GM19025 (cell line): ENCODE measurements around the gene GRIN1.

Source experiments
- ATAC-seq: cut with Tn5 transposase; IDR thresholded peaks from one replicate; pipeline ENCODE4 v1.9.1; 2021; ENCODE audit warnings: mild to moderate bottlenecking, low read depth, moderate library complexity; ENCODE audit not compliant: unreplicated experiment

The GRIN1 gene

DNA sequence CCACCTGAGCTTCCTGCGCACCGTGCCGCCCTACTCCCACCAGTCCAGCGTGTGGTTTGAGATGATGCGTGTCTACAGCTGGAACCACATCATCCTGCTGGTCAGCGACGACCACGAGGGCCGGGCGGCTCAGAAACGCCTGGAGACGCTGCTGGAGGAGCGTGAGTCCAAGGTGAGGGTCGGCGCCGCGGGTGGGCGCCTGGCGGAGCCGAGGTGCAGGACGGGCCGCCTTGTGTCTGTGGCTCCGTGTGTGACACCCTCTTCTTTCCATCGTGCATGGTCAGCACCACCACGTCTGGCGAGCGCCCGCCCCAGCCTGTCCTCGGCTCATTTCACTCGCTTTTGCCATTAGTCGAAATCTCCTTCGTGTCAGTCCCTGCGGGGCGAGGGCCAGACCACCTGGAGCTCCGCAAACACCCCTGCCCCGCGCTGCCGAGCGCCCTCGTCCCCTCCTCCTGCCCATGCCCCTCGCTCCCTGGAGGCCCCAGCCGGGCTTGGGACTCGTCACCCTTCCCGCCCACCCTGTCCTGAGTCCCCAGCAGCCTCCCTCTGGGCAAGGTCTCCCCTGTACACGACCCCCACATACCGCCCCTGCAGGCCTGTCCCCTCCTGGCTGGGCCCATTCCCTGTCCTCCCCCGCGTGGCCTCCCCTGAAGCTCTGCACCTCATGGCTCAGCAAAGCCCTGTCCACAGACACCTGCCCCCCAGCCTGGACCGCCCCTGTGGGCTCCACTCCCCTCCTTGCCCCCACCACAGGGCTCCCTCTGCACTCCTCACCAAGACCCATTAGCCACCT is 7.0 kb downstream of the GRIN1 start:
- no peak for ATAC-seq

DNA sequence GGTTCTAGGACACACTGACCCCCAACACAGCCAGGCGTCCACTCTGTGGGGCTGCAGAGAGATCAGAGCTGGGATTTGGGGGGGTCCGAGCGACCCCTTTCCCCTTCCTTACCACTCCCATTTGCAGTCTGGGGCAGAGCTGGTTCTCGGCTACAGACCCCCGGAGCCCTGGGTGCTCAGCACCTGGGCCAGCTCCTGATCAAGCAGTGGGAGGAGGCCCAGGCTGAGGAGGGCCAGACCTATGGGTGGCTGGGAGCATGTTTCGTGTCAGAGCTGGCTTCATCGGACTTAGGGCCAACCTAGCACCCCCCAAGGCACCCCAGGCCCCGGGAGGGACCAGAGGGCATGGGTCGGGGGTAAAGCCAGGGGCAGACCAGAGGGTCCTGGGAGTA is 7.6 kb downstream of the GRIN1 start:
- ATAC-seq: no peak

DNA sequence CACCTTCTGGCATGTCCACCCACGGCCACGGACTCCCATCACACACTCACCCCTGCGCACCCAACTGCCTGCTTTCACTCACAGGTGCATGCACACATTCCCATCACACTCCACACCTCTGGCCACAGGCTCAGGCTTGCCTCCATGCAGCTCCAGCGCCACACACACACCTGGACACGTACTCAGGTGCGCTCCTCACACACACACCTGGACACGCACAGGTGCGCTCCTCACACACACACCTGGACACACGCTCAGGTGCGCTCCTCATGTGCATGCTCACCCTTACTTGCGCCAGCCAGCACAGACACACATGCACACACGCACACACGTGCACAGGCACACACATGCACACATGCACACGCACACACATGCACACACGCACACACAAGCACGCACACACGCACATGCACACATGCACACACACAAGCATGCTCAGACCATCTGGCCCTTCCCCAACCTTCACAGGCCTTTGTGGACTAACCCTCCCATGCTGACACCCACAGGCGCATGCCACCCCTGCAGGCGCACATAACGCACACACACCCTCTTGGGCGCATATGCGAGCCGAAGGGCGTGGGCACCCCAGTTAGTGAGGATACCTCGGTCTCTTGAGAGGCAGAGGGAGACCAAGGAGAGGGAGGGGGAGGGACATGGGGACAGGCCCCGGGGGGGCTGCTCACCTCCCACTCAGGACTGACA is 8.3 kb downstream of the GRIN1 start:
- ATAC-seq: no peak

DNA sequence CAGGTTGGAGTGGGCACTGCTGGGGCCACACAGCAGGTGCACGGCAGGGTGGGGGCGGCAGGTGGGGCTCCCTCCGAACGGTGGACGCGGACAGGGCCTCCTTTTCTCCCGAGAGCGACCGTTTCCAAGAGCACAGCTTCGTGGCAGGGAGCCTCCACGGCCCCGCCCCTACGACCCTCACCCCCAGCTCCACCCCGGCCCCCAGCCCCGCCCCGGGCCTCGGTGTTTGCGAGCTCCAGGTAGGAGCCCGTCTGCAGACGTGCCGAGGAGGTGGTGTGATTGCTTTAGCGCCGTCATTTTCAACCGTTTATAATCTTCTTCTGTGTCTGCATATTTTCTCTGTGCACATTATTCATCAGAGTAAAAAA is 8.8 kb downstream of the GRIN1 start:
- no peak for ATAC-seq

DNA sequence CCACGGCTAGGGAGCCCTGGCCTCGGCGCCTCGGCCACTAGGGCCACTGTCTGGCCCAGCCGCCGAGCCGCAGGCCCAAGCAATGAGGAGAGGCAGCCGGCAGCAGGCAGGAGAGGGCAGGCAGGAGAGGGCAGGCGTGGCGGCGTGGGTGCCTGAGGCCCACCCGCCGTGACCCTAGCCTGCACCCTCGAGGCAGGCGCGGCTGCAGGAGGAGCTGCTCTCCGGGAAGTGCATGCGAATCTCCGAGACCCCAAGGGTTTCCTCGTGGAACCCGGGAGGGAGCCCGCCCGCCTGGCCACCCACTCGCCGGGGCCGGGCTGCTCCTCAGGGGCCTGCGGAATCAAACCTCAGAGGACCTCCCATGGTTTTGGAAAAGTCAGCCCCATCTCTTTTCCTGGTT is 9.3 kb downstream of the GRIN1 start:
- ATAC-seq: no peak

DNA sequence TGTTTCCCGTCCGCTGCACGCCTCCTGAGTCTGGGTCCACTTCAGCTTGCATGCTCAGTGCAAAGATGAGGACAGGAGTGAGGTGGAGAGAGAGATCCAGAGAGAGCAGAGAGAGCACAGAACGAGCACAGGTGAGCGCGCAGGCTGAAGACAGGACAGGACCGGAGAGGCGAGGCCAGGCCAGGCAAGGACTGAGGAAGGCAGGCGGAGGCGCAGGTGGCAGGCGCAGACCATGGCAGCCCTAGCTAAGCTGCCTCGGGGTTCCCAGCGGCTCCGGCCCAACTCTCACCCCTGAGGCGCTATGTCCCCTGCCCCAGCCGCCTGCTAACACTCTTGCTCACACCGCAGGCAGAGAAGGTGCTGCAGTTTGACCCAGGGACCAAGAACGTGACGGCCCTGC is 9.7 kb downstream of the GRIN1 start:
- no peak for ATAC-seq

DNA sequence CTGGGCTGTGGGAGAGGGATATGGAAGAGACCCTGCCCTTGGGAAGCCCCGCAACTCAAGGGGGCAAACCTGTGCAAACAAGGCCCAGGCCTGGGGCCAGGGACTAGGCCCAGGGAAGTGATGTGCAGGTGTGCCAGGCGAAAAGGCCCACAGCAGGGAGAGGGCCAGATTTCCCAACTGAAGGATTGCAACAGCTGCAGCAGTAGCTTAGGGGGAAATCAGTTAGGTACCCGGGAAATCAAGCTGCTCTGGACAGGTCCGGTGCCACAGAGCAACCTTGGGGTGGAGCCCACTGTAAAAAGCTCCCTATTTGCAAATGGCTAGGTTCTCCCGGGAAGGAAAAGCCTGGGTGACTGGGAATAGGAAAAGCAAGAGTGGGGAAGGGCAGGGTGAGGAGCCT is 10.4 kb downstream of the GRIN1 start:
- no peak for ATAC-seq

DNA sequence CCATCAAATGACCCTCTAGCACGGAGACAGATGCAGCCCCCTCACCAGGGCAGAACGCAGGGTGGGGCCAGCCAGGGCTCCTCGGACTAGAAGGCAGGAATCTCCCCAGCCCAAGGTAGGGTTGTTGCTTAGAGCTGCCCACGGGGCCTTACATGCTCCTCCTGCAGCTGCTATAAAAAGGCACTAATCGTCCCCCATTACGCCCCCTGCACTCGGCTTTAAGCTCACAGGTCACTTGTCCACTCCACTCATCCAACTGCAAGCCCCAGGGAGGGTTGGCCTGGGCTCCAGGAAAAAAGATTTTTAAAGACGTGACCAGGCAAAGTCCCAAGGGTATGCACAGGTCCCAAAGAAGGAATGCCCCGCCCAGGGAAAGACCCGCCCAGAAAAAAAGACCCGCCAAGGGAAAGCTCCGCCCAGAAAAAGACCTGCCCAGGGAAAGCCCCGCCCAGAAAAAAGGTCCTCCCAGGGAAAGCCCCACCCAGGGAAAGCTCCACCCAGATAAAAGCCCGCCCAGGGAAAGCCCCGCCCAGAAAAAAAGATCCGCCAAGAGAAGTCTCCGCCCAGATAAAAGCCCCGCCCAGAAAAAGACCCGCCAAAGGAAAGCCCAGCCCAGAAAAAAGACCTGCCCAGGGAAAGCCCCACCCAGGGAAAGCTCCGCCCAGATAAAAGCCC is 11.1 kb downstream of the GRIN1 start:
- ATAC-seq: no peak

DNA sequence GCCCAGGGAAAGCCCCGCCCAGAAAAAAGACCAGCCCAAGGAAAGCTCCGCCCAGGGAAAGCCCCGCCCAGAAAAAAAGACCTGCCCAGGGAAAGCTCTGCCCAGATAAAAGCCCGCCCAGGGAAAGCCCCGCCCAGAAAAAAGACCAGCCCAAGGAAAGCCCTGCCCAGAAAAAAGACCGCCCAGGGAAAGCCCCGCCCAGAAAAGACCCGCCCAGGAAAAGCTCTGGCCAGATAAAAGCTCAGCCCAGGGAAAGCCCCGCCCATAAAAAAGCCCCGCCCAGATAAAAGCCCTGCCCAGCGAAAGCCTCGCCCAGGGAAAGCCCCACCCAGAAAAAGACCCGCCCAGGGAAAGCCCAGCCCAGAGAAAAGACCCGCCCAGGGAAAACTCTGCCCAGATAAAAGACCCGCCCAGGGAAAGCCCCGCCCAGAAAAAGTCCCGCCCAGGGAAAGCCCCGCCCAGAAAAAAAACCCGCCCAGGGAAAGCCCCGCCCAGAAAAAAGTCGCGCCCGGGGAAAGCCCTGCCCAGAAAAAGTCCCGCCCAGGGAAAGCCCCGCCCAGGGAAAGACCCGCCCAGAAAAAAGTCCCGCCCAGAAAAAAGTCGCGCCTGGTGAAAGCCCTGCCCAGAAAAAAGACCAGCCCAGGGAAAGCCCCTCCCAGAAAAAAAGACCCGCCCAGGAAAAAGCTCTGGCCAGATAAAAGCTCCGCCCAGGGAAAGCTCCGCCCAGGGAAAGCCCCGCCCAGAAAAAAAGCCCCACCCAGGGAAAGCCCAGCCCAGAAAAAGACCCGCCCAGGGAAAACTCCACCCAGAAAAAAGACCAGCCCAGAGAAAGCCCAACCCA is 11.9 kb downstream of the GRIN1 start:
- peak; percentile 44 for ATAC-seq

DNA sequence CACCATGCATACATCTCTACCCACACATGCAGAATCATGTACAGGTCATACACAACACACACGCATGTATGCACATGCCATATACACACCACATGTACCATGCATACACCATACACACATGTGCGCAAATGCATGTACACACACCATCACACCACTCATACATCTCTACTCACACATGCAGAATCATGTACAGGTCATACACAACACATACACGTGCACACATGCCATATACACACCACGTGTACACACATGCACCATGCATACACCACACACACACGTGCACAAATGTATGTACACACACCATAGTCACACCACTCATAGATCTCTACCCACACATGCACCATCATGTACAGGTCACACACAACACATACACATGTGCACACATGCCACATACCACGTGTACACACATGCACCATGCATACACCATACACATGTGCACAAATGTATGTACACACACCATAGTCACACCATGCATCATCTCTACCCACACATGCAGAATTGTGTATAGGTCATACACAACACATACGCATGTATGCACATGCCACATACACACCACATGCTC is 14.0 kb downstream of the GRIN1 start:
- ATAC-seq: no peak

DNA sequence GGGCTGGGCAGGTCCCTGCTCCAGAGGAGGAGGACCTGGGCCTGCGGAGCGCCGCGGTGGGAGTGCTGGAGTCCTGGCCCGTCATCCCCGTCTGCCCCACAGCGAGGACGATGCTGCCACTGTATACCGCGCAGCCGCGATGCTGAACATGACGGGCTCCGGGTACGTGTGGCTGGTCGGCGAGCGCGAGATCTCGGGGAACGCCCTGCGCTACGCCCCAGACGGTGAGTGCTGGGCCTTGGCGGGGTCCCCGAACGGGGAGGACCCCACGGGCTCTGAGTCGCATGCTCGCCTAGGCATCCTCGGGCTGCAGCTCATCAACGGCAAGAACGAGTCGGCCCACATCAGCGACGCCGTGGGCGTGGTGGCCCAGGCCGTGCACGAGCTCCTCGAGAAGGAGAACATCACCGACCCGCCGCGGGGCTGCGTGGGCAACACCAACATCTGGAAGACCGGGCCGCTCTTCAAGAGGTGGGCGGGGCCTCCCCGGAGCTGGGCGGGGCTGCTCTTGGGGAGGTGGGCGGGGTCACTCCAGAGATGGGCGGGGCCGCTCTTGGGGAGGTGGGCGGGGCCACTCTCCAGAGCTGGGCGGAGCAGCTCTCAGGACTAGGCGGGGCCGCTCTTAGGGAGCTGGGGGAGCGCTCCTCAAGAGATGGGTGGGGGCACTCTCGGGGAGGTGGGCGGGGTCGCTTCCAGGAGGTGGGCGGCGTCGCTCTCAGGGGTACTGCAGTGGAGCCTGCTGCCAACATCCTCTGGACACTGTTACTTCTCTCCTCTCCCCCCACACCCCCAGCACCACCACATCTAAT is 17.8 kb downstream of the GRIN1 start:
- ATAC-seq: no peak

DNA sequence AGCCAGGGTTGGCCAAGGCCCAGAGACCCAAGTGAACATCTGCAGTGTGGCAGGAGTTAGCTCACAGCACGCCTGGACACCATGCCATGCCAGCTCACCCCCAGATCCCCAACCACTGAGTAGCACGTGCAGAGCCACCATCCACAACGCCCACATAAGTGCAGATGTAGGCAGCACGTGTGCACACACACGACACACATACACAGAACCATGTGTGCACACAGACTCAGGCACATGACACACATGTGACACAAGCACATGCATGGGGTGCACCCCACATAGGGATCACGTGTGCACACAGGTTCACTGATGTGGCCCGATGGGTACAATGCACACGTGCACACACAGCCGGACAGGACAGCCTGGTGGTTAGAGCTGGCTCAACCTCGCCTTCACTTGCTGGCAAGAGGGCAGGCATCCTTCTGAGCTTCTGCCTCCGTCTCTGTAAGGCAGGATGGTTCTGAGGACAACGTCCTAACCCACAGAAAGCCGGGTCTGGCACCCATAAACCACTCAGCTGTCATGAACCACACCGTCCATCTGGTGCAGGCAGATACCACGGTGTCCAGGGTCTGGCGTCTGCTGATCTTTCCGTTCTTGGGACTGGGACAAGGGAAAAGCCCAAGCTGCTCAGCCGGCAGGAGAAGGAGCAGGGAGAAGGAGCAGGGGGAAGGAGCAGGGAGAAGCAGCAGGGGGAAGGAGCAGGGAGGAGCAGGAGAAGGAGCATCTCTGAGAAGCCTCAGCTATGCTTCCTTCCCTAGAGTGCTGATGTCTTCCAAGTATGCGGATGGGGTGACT is 18.9 kb downstream of the GRIN1 start:
- ATAC-seq: no peak

DNA sequence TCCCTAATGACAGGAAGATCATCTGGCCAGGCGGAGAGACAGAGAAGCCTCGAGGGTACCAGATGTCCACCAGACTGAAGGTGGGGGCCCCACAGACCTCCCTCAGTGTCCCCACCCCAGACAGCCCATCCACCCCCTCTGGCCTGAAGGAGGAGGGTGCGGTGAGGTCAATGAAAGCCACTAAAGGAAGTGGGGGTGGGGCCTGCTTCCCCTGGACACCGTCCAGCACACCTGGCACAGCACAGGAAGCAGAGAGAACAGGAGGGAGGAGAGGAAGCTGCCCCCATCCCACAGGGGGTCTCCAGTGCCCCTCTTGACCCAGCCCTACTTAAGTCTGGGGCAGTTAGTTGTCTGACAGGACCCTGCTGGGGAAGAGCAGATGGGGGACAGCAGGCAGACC is 19.7 kb downstream of the GRIN1 start:
- ATAC-seq: no peak

DNA sequence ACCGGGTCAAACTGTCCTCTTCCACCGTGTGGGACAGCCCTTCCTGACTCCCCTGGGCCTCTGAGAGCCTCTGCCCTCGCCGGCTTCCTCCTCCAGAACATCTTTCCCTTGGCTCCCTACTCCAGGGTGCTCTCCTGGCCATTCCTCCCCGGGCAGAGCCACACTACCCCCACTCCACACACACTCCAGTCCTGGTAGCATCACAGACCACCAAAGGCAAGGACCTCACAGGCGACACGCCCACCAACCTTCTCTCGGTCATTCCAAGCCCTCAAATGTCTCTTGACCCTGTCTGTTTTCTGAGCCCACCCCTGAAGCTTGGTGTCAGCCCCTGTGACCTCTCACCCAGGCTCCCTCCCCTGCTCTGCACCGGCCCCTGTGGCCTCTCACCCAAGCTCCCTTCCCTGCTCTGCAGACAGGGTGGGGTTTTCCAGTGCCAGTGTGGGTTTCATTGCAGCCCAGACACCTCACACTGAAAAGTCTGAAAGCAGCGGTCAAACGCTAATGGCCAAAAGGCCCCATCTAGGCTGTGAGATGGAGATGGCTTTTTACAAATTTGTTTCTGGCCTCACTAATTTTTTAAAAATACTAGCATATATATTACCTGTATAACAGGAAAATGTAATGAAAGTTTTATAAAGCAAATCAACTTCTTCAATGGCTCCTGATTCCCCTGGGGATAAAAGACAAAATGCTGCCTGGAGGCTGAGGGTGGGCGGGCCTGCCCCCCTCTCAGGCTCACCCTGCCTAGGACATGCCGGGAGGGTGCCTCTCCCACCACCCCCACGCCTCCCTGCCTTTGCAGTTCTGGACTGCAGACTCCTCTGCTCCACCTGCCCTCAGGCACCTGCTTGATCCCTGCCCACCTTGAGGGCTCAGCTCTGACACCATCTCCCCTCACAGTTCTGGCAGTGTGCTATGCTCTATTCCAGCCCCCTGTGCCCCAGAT is 20.4 kb downstream of the GRIN1 start:
- ATAC-seq: no peak

DNA sequence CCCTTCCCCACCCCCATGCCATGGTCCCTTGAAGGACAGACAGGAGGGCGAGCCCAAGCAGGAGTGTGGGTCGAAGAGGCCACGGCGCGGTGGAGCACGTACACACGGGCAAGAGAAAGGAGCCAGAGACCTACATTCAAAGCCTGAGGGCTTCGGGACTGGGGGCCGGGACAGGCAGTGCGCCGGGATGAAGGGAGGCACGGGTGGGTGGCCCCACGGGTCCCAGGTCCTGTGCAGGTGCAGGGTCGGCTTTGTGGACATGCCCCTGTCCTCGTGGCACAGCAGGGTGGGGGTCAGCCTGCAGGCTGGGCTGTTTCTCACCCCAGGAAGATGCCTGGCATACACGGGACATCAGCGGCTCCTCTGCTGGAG is 21.1 kb downstream of the GRIN1 start:
- no peak for ATAC-seq

DNA sequence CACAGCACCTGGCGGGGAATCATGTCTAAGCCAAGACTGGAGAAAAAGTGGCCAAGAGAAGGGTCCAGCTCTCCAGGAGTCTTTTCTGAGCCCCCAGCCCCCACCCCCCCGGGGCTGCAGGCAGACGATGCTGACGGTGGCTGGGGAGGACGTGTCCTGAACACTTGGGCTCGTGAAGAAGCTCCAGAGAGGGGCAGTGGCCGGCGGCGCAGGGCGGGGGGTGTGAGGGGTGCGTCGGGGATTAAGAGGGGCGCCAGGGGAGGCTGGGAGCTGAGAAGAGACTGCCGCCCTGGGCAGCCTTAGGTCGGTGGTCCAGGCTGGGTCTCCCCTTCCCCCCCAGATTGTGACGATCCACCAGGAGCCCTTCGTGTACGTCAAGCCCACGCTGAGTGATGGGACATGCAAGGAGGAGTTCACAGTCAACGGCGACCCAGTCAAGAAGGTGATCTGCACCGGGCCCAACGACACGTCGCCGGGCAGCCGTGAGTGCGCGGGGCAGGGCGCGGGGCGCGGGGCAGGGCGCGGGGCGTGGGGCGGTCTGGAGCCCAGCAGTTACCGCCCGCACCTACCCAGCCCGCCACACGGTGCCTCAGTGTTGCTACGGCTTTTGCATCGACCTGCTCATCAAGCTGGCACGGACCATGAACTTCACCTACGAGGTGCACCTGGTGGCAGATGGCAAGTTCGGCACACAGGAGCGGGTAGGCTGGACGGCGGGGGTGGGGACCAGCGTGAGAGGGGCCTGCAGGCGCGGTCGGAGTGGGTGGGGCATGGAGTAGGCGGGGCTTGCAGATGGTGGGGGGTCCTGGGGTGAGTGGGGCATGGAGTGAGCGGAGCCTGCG is 22.0 kb downstream of the GRIN1 start:
- no peak for ATAC-seq
